ENCODE results near the gene CST6. TPM values are rescaled to one million over a fixed set of nuclear protein-coding genes. Genes with fewer than 3 reads are reported as not detected.

The CST6 gene
- total and polyA plus RNA-seq, 2 of the 13 experiments (the other 11 are each of a cell fraction or from before 2014, with no cell fraction given) = not detected

DNA sequence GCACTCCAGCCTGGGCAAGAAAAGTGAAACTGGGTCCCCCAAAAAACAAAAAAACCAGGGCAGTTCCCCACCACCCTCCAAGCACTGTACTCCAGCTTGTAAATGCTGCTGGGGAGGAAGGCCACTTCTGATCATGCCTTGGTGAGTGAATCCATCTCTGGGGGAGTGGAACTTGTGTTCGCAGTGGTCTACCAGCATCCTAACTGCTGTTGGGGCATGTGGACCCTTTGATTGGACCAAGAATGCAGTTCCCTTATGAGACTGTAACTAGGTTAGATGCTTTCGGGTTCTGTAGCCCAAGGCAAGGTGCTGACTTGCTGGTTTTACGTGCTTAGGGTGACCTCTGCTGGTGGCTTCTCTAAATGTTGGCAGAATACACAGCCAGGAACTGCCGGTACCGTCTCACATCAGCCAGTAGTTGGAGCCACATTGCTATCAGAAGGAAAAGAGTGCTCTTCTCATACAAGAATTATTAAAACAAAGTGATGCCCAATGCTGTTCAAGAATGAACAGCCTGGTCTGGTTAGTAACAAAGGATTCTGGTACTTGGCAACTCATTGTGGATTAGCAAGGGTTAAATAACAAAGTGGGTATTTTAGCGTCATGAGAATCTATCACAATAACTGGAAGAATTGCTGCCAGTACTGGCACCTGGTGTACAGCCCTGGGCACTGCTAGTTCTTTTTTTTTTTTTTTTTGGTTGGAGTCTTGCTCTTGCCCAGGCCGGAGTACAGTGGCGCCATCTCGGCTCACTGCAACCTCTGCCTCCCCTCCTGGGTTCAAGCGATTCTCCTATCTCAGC lies 22.8 kb upstream of the CST6 start (continued):
- TF ChIP-seq SMC3 (IDR thresholded peaks at IDR 0.05; ENCODE audit: low read length) = peak; percentile 96
- TF ChIP-seq ZNF333 (CRISPR knock-in tag; IDR thresholded peaks at IDR 0.05; ENCODE audit: borderline replicate concordance) = no peak
- no peak for TF ChIP-seq PHF8 (CRISPR knock-in tag; IDR thresholded peaks at IDR 0.05)
- TF ChIP-seq, protein P1, sequence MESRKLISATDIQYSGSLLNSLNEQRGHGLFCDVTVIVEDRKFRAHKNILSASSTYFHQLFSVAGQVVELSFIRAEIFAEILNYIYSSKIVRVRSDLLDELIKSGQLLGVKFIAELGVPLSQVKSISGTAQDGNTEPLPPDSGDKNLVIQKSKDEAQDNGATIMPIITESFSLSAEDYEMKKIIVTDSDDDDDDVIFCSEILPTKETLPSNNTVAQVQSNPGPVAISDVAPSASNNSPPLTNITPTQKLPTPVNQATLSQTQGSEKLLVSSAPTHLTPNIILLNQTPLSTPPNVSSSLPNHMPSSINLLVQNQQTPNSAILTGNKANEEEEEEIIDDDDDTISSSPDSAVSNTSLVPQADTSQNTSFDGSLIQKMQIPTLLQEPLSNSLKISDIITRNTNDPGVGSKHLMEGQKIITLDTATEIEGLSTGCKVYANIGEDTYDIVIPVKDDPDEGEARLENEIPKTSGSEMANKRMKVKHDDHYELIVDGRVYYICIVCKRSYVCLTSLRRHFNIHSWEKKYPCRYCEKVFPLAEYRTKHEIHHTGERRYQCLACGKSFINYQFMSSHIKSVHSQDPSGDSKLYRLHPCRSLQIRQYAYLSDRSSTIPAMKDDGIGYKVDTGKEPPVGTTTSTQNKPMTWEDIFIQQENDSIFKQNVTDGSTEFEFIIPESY (CRISPR knock-in tag; IDR thresholded peaks at IDR 0.05) = peak; percentile 72
- no peak for TF ChIP-seq SRSF4 (IDR thresholded peaks at IDR 0.05; ENCODE audit: low read depth, low read length, poor library complexity, severe bottlenecking)
- TF ChIP-seq, protein P2, sequence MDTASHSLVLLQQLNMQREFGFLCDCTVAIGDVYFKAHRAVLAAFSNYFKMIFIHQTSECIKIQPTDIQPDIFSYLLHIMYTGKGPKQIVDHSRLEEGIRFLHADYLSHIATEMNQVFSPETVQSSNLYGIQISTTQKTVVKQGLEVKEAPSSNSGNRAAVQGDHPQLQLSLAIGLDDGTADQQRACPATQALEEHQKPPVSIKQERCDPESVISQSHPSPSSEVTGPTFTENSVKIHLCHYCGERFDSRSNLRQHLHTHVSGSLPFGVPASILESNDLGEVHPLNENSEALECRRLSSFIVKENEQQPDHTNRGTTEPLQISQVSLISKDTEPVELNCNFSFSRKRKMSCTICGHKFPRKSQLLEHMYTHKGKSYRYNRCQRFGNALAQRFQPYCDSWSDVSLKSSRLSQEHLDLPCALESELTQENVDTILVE (CRISPR knock-in tag; IDR thresholded peaks at IDR 0.05) = 0 out of 2 replicates have a peak, but pooled peaks have one; percentile 42
- TF ChIP-seq, protein P3, sequence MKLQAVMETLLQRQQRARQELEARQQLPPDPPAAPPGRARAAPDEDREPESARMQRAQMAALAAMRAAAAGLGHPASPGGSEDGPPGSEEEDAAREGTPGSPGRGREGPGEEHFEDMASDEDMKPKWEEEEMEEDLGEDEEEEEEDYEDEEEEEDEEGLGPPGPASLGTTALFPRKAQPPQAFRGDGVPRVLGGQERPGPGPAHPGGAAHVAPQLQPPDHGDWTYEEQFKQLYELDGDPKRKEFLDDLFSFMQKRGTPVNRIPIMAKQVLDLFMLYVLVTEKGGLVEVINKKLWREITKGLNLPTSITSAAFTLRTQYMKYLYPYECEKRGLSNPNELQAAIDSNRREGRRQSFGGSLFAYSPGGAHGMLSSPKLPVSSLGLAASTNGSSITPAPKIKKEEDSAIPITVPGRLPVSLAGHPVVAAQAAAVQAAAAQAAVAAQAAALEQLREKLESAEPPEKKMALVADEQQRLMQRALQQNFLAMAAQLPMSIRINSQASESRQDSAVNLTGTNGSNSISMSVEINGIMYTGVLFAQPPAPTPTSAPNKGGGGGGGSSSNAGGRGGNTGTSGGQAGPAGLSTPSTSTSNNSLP (IDR thresholded peaks at IDR 0.05; ENCODE audit: low read depth, low read length) = peak; percentile 68; the same call in 1 of the 2 replicates
- no peak for TF ChIP-seq U2AF2 (IDR thresholded peaks at IDR 0.05; ENCODE audit: low read depth, low read length)
- peak; percentile 55; the same call in 1 of the 2 replicates for TF ChIP-seq KAT8 (CRISPR knock-in tag; IDR thresholded peaks at IDR 0.05)
- TF ChIP-seq, protein P4, sequence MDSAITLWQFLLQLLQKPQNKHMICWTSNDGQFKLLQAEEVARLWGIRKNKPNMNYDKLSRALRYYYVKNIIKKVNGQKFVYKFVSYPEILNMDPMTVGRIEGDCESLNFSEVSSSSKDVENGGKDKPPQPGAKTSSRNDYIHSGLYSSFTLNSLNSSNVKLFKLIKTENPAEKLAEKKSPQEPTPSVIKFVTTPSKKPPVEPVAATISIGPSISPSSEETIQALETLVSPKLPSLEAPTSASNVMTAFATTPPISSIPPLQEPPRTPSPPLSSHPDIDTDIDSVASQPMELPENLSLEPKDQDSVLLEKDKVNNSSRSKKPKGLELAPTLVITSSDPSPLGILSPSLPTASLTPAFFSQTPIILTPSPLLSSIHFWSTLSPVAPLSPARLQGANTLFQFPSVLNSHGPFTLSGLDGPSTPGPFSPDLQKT (CRISPR knock-in tag; IDR thresholded peaks at IDR 0.05; ENCODE audit: borderline replicate concordance) = no peak
- TF ChIP-seq GABPA (IDR thresholded peaks at IDR 0.05; ENCODE audit: low read depth, low read length) = no peak
- TF ChIP-seq GABPA (CRISPR knock-in tag; IDR thresholded peaks at IDR 0.05; ENCODE audit: low read depth) = peak; percentile 62; the same call in 1 of the 2 replicates
- 0 out of 2 replicates have a peak, but pooled peaks have one; percentile 38 for TF ChIP-seq PITX1 (CRISPR knock-in tag; IDR thresholded peaks at IDR 0.05)
- no peak for TF ChIP-seq ZNF253 (CRISPR knock-in tag; IDR thresholded peaks at IDR 0.05; ENCODE audit: borderline replicate concordance)
- TF ChIP-seq ZNF501 (CRISPR knock-in tag; IDR thresholded peaks at IDR 0.05) = 0 out of 2 replicates have a peak, but pooled peaks have one; percentile 23
- no peak for TF ChIP-seq NR3C1 (CRISPR knock-in tag; IDR thresholded peaks at IDR 0.05)
- TF ChIP-seq ZNF577 (CRISPR knock-in tag; IDR thresholded peaks at IDR 0.05; ENCODE audit: borderline replicate concordance, low read depth) = no peak
- no peak for TF ChIP-seq KLF6 (CRISPR knock-in tag; IDR thresholded peaks at IDR 0.05)
- 0 out of 2 replicates have a peak, but pooled peaks have one; percentile 44 for TF ChIP-seq ELF1 (CRISPR knock-in tag; IDR thresholded peaks at IDR 0.05)
- peak; percentile 37; the same call in 1 of the 2 replicates for TF ChIP-seq ZNF138 (CRISPR knock-in tag; IDR thresholded peaks at IDR 0.05; ENCODE audit: low read depth)
- TF ChIP-seq BHLHE40 (IDR thresholded peaks at IDR 0.05; ENCODE audit: low read length) = no peak
- TF ChIP-seq TEAD3 (CRISPR knock-in tag; optimal IDR thresholded peaks at IDR 0.05; ENCODE audit: borderline replicate concordance) = peak; percentile 50

Data from HepG2 (cell line).